ENCODE measurements around the gene DOP1A. TPM values are rescaled to one million over a fixed set of nuclear protein-coding genes. Genes with fewer than 3 reads are reported as not detected.

DOP1A gene
- total RNA-seq (2022) = 14.6 and 16.1 TPM in 2 replicates
- Bru-seq, nascent RNA = percentile 75 among the genes with signal in this experiment
- BruChase-seq, experiment 1, labeled RNA remaining after a 2-hour chase = percentile 79 among the genes with signal in this experiment
- BruChase-seq, experiment 2, labeled RNA remaining after a 6-hour chase = percentile 71 among the genes with signal in this experiment
- long read RNA-seq, partial matches to known transcripts = 2 of 4 reads
- long read RNA-seq, other reads (novel, unspliced or antisense) = 2 of 4 reads

- Histone ChIP-seq H3K9me3 (no peaks in the 10 kb centered on the region), H3K4me1 (peaks cover 5% of the 10 kb centered on the region; the same call in 1 of the 2 replicates), H3K27me3 (replicated peaks; ENCODE audit: control insufficient read depth, insufficient read depth, low read length) (no peaks in the 10 kb centered on the region), H3K36me3 (ENCODE audit: control insufficient read depth, insufficient read depth, low read length) (no peaks in the 10 kb centered on the region), H3K4me3 (ENCODE audit: low read depth, low read length) (peak within 1 kb of the TSS; percentile 96)
- peak within 1 kb of the TSS; percentile 87 for H3K4me3 Mint-ChIP-seq (ENCODE audit: unreplicated experiment)
- H3K9me3 Mint-ChIP-seq (ENCODE audit: unreplicated experiment) = no peaks in the 10 kb centered on the region
- peaks cover 5% of the 10 kb centered on the region for H3K4me1 Mint-ChIP-seq (ENCODE audit: low read depth, unreplicated experiment)
- BruUV-seq (replicated peaks) = no TSS peak
- TF ChIP-seq CTCF (IDR thresholded peaks at IDR 0.05; ENCODE audit: insufficient read depth in 1 of 2, low read depth in 1 of 2, low read length in 1 of 2, severe bottlenecking in 1 of 2, unreplicated experiment in 1 of 2) = peak; percentile 82 to 95
- POLR2A ChIA-PET = interaction anchor here (0.6 to 0.8 kb wide), 2 partner anchors 124 to 147 kb away, joined by 3 read pairs; no protein-coding TSS in a partner anchor
- peaks cover 7% of the 10 kb centered on the region for H3K36me3 Mint-ChIP-seq (ENCODE audit: insufficient read depth, unreplicated experiment)
- intact Hi-C loops (cut with micrococcal nuclease; ENCODE audit: unreplicated experiment) = loop anchor here (1.0 to 5.0 kb wide), 10 partner anchors 55 to 820 kb away; partner anchors contain the start of genes IBTK, ME1, PGM3 and RWDD2A
- no peaks in the 10 kb centered on the region for H3K27me3 Mint-ChIP-seq (ENCODE audit: insufficient read depth, unreplicated experiment)
- peak; percentile 95 for DNase-seq
- CTCF ChIA-PET = interaction anchor here (0.6 to 1.9 kb wide), 10 partner anchors 10 to 797 kb away, joined by 3 to 15 read pairs (median 3); partner anchors contain the start of gene PRSS35
- H3K27ac Mint-ChIP-seq (ENCODE audit: unreplicated experiment) = peak within 1 kb of the TSS; percentile 85
These were observed at the start of gene DOP1A for GRCh38 chr6:83067448-83068439. Gene DOP1A (plus strand): TSS chr6:83067671. CDS start chr6:83096978, 29,307 bp downstream.

- H3K27ac Mint-ChIP-seq (ENCODE audit: unreplicated experiment) = no peak overlapping the region
- no peaks in the 10 kb centered on the region; the same call in 1 of the 2 replicates for H3K36me3 ChIP-seq (ENCODE audit: control insufficient read depth, insufficient read depth, low read length)
- H3K4me3 ChIP-seq (ENCODE audit: low read depth, low read length) = no peak overlapping the region
- no peaks in the 10 kb centered on the region for H3K9me3 ChIP-seq
- no peaks in the 10 kb centered on the region for H3K9me3 Mint-ChIP-seq (ENCODE audit: unreplicated experiment)
- DNase-seq = no peak
- intact Hi-C loops (cut with micrococcal nuclease; ENCODE audit: unreplicated experiment) = no loop called here
- no peak overlapping the region for H3K4me3 Mint-ChIP-seq (ENCODE audit: unreplicated experiment)
- no peaks in the 10 kb centered on the region for H3K4me1 ChIP-seq
- no peaks in the 10 kb centered on the region for H3K27me3 Mint-ChIP-seq (ENCODE audit: insufficient read depth, unreplicated experiment)
- no peaks in the 10 kb centered on the region for H3K27me3 ChIP-seq (replicated peaks; ENCODE audit: control insufficient read depth, insufficient read depth, low read length)
- H3K36me3 Mint-ChIP-seq (ENCODE audit: insufficient read depth, unreplicated experiment) = peaks cover 36% of the 10 kb centered on the region
- no TSS peak for BruUV-seq (replicated peaks)
- ChIA-PET CTCF (no interaction called here), POLR2A (no interaction called here)
- H3K4me1 Mint-ChIP-seq (ENCODE audit: low read depth, unreplicated experiment) = no peaks in the 10 kb centered on the region
- TF ChIP-seq CTCF (IDR thresholded peaks at IDR 0.05; ENCODE audit: insufficient read depth in 1 of 2, low read depth in 1 of 2, low read length in 1 of 2, severe bottlenecking in 1 of 2, unreplicated experiment in 1 of 2) = no peak
These were observed 47.7 kb upstream of the DOP1A start for GRCh38 chr6:83019741-83020140.

GRCh38 chr6:83031689-83032088, 35.8 kb upstream of the DOP1A start:
- no peak for TF ChIP-seq CTCF (IDR thresholded peaks at IDR 0.05; ENCODE audit: insufficient read depth in 1 of 2, low read depth in 1 of 2, low read length in 1 of 2, severe bottlenecking in 1 of 2, unreplicated experiment in 1 of 2)
- BruUV-seq (replicated peaks) = no TSS peak
- no peak for DNase-seq
- Histone ChIP-seq H3K36me3 (ENCODE audit: control insufficient read depth, insufficient read depth, low read length) (peaks cover 3% of the 10 kb centered on the region; the same call in 1 of the 2 replicates), H3K9me3 (peaks cover 22% of the 10 kb centered on the region), H3K4me1 (no peaks in the 10 kb centered on the region), H3K4me3 (ENCODE audit: low read depth, low read length) (no peak overlapping the region), H3K27me3 (replicated peaks; ENCODE audit: control insufficient read depth, insufficient read depth, low read length) (no peaks in the 10 kb centered on the region)
- Mint-ChIP-seq H3K36me3 (ENCODE audit: insufficient read depth, unreplicated experiment) (peaks cover 37% of the 10 kb centered on the region), H3K27me3 (ENCODE audit: insufficient read depth, unreplicated experiment) (no peaks in the 10 kb centered on the region), H3K4me3 (ENCODE audit: unreplicated experiment) (no peak overlapping the region), H3K27ac (ENCODE audit: unreplicated experiment) (no peak overlapping the region), H3K4me1 (ENCODE audit: low read depth, unreplicated experiment) (no peaks in the 10 kb centered on the region), H3K9me3 (ENCODE audit: unreplicated experiment) (peaks cover 52% of the 10 kb centered on the region)
- ChIA-PET POLR2A (no interaction called here), CTCF (no interaction called here)
- intact Hi-C loops (cut with micrococcal nuclease; ENCODE audit: unreplicated experiment) = no loop called here

Measured in Caco-2 (cell line).